ENCODE data around the gene ZSCAN16. TPM values are rescaled to one million over a fixed set of nuclear protein-coding genes. Genes with fewer than 3 reads are reported as not detected.

ZSCAN16 gene
- total RNA-seq, 6 experiments from 2014 or later = 1.5 to 2.0 (median 1.7) TPM

GRCh38 chr6:28124971-28125353, 553 bp downstream of the ZSCAN16 start:
- peak overlapping the region; percentile 54 to 65 (median 57) for H3K4me3 ChIP-seq
- TF ChIP-seq CTCF (IDR thresholded peaks at IDR 0.05) (no peak), POLR2A (IDR thresholded peaks at IDR 0.05) (no peak)
- no peaks in the 10 kb centered on the region for H3K27me3 ChIP-seq
- intact Hi-C loops (cut with DNase I) = loop anchor here in 1 of 2 donors (10.0 kb wide), 1 partner anchor 230 kb away; no protein-coding TSS in a partner anchor
- H3K9me3 ChIP-seq = no peaks in the 10 kb centered on the region
- ATAC-seq = peak in 2 of 4 donors; percentile 16
- no peak for DNase-seq
- H3K4me1 ChIP-seq = peaks cover 0 to 8% (median 3%) of the 10 kb centered on the region in 4 donors
- 6% methylated on average over 6 of the region's 6 CpGs for WGBS (ENCODE audit: insufficient coverage, low coverage, low lambda C conversion rate, missing lambda C conversion rate)
- H3K36me3 ChIP-seq = peaks cover 0 to 5% (median 0%) of the 10 kb centered on the region in 4 donors
- peak overlapping the region in 2 of 3 donors; percentile 3 to 14 for H3K27ac ChIP-seq

DNA sequence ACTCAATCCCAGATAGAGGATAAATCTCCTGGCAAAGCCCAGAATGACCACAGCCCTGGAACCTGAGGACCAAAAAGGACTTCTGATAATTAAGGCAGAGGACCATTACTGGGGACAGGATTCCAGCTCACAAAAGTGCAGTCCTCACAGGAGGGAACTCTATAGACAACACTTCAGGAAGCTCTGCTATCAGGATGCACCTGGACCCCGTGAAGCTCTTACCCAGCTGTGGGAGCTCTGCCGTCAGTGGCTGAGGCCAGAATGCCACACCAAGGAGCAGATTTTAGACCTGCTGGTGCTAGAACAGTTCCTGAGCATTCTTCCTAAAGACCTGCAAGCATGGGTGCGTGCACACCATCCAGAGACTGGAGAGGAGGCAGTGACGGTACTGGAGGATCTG, 992 bp downstream of the ZSCAN16 start:
- intact Hi-C loops (cut with DNase I) = loop anchor here in 1 of 2 donors (10.0 kb wide), 1 partner anchor 229 kb away; no protein-coding TSS in a partner anchor
- no peaks in the 10 kb centered on the region for H3K9me3 ChIP-seq
- H3K27ac ChIP-seq = no peak overlapping the region
- no peaks in the 10 kb centered on the region for H3K27me3 ChIP-seq
- H3K4me1 ChIP-seq = peaks cover 0 to 8% (median 3%) of the 10 kb centered on the region in 4 donors
- no CpG with 5 or more reads among the region's 4 CpGs for WGBS (ENCODE audit: insufficient coverage, low coverage, low lambda C conversion rate, missing lambda C conversion rate)
- TF ChIP-seq POLR2A (IDR thresholded peaks at IDR 0.05) (no peak), CTCF (IDR thresholded peaks at IDR 0.05) (no peak)
- H3K4me3 ChIP-seq = no peak overlapping the region
- ATAC-seq (no peak), DNase-seq (no peak)
- H3K36me3 ChIP-seq = peaks cover 0 to 2% (median 0%) of the 10 kb centered on the region in 4 donors

GRCh38 chr6:28134015-28134414, 9.6 kb downstream of the ZSCAN16 start:
- peak in 2 of 4 donors; percentile 20 to 22 for ATAC-seq
- 50% methylated on average over 2 of the region's 3 CpGs for WGBS (ENCODE audit: insufficient coverage, low coverage, low lambda C conversion rate, missing lambda C conversion rate)

DNA sequence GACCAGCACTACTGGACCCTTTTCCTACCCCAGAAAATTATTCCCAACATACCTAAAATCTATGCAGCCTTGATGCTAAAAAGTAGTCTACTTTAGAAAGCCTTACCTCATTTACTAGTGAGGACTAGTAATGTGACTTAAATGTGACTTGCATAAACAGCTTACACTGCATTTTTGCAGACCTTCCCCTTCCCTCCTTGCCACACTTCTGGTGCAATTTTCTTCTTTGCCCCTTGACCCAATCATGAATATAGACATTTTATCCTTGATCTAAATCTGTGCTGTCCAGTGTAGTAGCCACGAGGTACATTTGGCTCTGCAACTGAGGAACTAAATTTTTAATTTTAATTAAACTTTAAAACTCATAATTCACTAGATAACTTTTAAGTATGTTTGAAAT, 10.3 kb downstream of the ZSCAN16 start:
- no peak for ATAC-seq
- Histone ChIP-seq H3K4me3 (no peak overlapping the region), H3K4me1 (peaks cover 0 to 10% (median 4%) of the 10 kb centered on the region in 4 donors), H3K36me3 (no peaks in the 10 kb centered on the region), H3K27ac (no peak overlapping the region), H3K9me3 (no peaks in the 10 kb centered on the region), H3K27me3 (no peaks in the 10 kb centered on the region)
- intact Hi-C loops (cut with DNase I) = loop anchor here in 1 of 2 donors (10.0 kb wide), 1 partner anchor 230 kb away; no protein-coding TSS in a partner anchor
- TF ChIP-seq CTCF (IDR thresholded peaks at IDR 0.05) (no peak), POLR2A (IDR thresholded peaks at IDR 0.05) (no peak)
- DNase-seq = no peak
- 21% methylated on average over 1 of the region's 1 CpG for WGBS (ENCODE audit: insufficient coverage, low coverage, low lambda C conversion rate, missing lambda C conversion rate)

More at GRCh38 chr6:28134015-28134414, 9.6 kb downstream of the ZSCAN16 start:
- Histone ChIP-seq H3K27me3 (no peaks in the 10 kb centered on the region), H3K4me3 (no peak overlapping the region), H3K4me1 (peaks cover 0 to 10% (median 4%) of the 10 kb centered on the region in 4 donors), H3K27ac (no peak overlapping the region), H3K9me3 (no peaks in the 10 kb centered on the region), H3K36me3 (no peaks in the 10 kb centered on the region)
- intact Hi-C loops (cut with DNase I) = loop anchor here in 1 of 2 donors (10.0 kb wide), 1 partner anchor 231 kb away; no protein-coding TSS in a partner anchor
- peak; percentile 18 to 48 (median 45) for TF ChIP-seq CTCF (IDR thresholded peaks at IDR 0.05)
- no peak for TF ChIP-seq POLR2A (IDR thresholded peaks at IDR 0.05)
- no peak for DNase-seq

All from right lobe of liver (tissue), 6 donors.